ENCODE data around the gene PHACTR1. TPM values are rescaled to one million over a fixed set of nuclear protein-coding genes. Genes with fewer than 3 reads are reported as not detected.

Gene PHACTR1
- total RNA-seq, 1 experiment from 2014 or later, result not detected

GRCh38 chr6:13172291-13172690 is 455.7 kb downstream of the PHACTR1 start:
- Histone ChIP-seq H3K9me2 (replicated peaks; ENCODE audit: low read length) (no peaks in the 10 kb centered on the region), H3K27ac (ENCODE audit: low read length) (no peak overlapping the region), H3K79me2 (ENCODE audit: low read length) (no peaks in the 10 kb centered on the region), H3K27me3 (ENCODE audit: low read length) (peaks cover 81% of the 10 kb centered on the region), H3F3A (ENCODE audit: low read length, unreplicated experiment) (no peaks in the 10 kb centered on the region), H3K4me3 (ENCODE audit: low read length) (no peak overlapping the region), H3K4me2 (ENCODE audit: low read length) (no peak overlapping the region), H4K20me1 (ENCODE audit: low read length) (no peaks in the 10 kb centered on the region), H3K4me1 (ENCODE audit: insufficient read depth, low read length) (no peaks in the 10 kb centered on the region), H3K9ac (ENCODE audit: low read length) (no peak overlapping the region), H3K9me3 (ENCODE audit: low read length) (no peaks in the 10 kb centered on the region), H2AFZ (ENCODE audit: low read length) (no peak overlapping the region), H3K36me3 (ENCODE audit: low read depth, low read length) (no peaks in the 10 kb centered on the region)
- ChIA-PET POLR2A (ENCODE audit: unreplicated experiment) (no interaction called here), CTCF (no interaction called here)
- ATAC-seq (no peak), DNase-seq (no peak)
- TF ChIP-seq CTCF (conservative IDR thresholded peaks at IDR 0.05; ENCODE audit: low read depth, low read length) (no peak), EZH2phosphoT487 (IDR thresholded peaks at IDR 0.05; ENCODE audit: borderline replicate concordance, low read length) (no peak), EZH2 (IDR thresholded peaks at IDR 0.05; ENCODE audit: low read length, unreplicated experiment) (no peak)
- intact Hi-C loops (cut with micrococcal nuclease), result loop anchor here (5.0 kb wide), 1 partner anchor 770 kb away; no protein-coding TSS in a partner anchor
- no TSS peak for BruUV-seq (replicated peaks)

GRCh38 chr6:13175087-13175486 is 458.5 kb downstream of the PHACTR1 start:
- intact Hi-C loops (cut with micrococcal nuclease), result no loop called here
- POLR2A ChIA-PET (ENCODE audit: unreplicated experiment), result no interaction called here
- Histone ChIP-seq H2AFZ (ENCODE audit: low read length) (no peak overlapping the region), H3K36me3 (ENCODE audit: low read depth, low read length) (no peaks in the 10 kb centered on the region), H4K20me1 (ENCODE audit: low read length) (no peaks in the 10 kb centered on the region), H3K4me3 (ENCODE audit: low read length) (no peak overlapping the region), H3K27me3 (ENCODE audit: low read length) (peaks cover 69% of the 10 kb centered on the region), H3K27ac (ENCODE audit: low read length) (no peak overlapping the region), H3K9me3 (ENCODE audit: low read length) (no peaks in the 10 kb centered on the region), H3K4me1 (ENCODE audit: insufficient read depth, low read length) (no peaks in the 10 kb centered on the region), H3K9ac (ENCODE audit: low read length) (no peak overlapping the region), H3K9me2 (replicated peaks; ENCODE audit: low read length) (no peaks in the 10 kb centered on the region), H3K4me2 (ENCODE audit: low read length) (no peak overlapping the region), H3K79me2 (ENCODE audit: low read length) (no peaks in the 10 kb centered on the region), H3F3A (ENCODE audit: low read length, unreplicated experiment) (no peaks in the 10 kb centered on the region)
- DNase-seq (no peak), ATAC-seq (no peak)
- TF ChIP-seq EZH2 (IDR thresholded peaks at IDR 0.05; ENCODE audit: low read length, unreplicated experiment), result no peak
- TF ChIP-seq CTCF (conservative IDR thresholded peaks at IDR 0.05; ENCODE audit: low read depth, low read length), result no peak
- TF ChIP-seq EZH2phosphoT487 (IDR thresholded peaks at IDR 0.05; ENCODE audit: borderline replicate concordance, low read length), result no peak
- BruUV-seq (replicated peaks), result no TSS peak
- CTCF ChIA-PET, result no interaction called here

- no peak overlapping the region for H3K27ac ChIP-seq (ENCODE audit: low read length)
- no peaks in the 10 kb centered on the region for H3K4me1 ChIP-seq (ENCODE audit: insufficient read depth, low read length)
- no peaks in the 10 kb centered on the region for H4K20me1 ChIP-seq (ENCODE audit: low read length)
- no TSS peak for BruUV-seq (replicated peaks)
- ChIA-PET CTCF (no interaction called here), POLR2A (ENCODE audit: unreplicated experiment) (no interaction called here)
- no peaks in the 10 kb centered on the region for H3K79me2 ChIP-seq (ENCODE audit: low read length)
- peaks cover 70% of the 10 kb centered on the region for H3K27me3 ChIP-seq (ENCODE audit: low read length)
- H3K4me2 ChIP-seq (ENCODE audit: low read length), result no peak overlapping the region
- H2AFZ ChIP-seq (ENCODE audit: low read length), result no peak overlapping the region
- H3K4me3 ChIP-seq (ENCODE audit: low read length), result no peak overlapping the region
- no peak for DNase-seq
- ATAC-seq, result no peak
- H3K9me3 ChIP-seq (ENCODE audit: low read length), result no peaks in the 10 kb centered on the region
- no peaks in the 10 kb centered on the region for H3F3A ChIP-seq (ENCODE audit: low read length, unreplicated experiment)
- TF ChIP-seq EZH2phosphoT487 (IDR thresholded peaks at IDR 0.05; ENCODE audit: borderline replicate concordance, low read length) (no peak), EZH2 (IDR thresholded peaks at IDR 0.05; ENCODE audit: low read length, unreplicated experiment) (no peak), CTCF (conservative IDR thresholded peaks at IDR 0.05; ENCODE audit: low read depth, low read length) (no peak)
- no peaks in the 10 kb centered on the region for H3K9me2 ChIP-seq (replicated peaks; ENCODE audit: low read length)
- no peak overlapping the region for H3K9ac ChIP-seq (ENCODE audit: low read length)
- no peaks in the 10 kb centered on the region for H3K36me3 ChIP-seq (ENCODE audit: low read depth, low read length)
- intact Hi-C loops (cut with micrococcal nuclease), result no loop called here
These were observed 459.2 kb downstream of the PHACTR1 start for GRCh38 chr6:13175759-13176158.

All from PC-3 (cell line).